Progenitor cell of endocrine pancreas (in vitro differentiated cells): ENCODE data around the gene MYO10. TPM values are rescaled to one million over a fixed set of nuclear protein-coding genes. Genes with fewer than 3 reads are reported as not detected.

Experiments
- DNase-seq: peaks from one replicate; pipeline ENCODE4 v3.0.0; 2021; ENCODE audit warnings: low spot score; ENCODE audit not compliant: unreplicated experiment
- H3K27ac Mint-ChIP-seq: 2 replicates; pipeline ENCODE4 v1.8.0; 2021; ENCODE audit warnings: mild to moderate bottlenecking, moderate library complexity, mixed read lengths
- H3K27me3 Mint-ChIP-seq: 2 replicates; pipeline ENCODE4 v1.8.0; 2021; ENCODE audit warnings: mixed read lengths
- H3K36me3 Mint-ChIP-seq: 2 replicates; pipeline ENCODE4 v1.8.0; 2022; ENCODE audit warnings: mixed read lengths; ENCODE audit not compliant: insufficient read depth
- H3K4me1 Mint-ChIP-seq: 2 replicates; pipeline ENCODE4 v1.8.0; 2021; ENCODE audit warnings: low read depth, mixed read lengths
- H3K4me3 Mint-ChIP-seq: 2 replicates; pipeline ENCODE4 v1.8.0; 2021; ENCODE audit warnings: low read depth, mild to moderate bottlenecking, moderate library complexity, mixed read lengths
- H3K9me3 Mint-ChIP-seq: 2 replicates; pipeline ENCODE4 v1.8.0; 2021; ENCODE audit warnings: low read depth, mixed read lengths
- CTCF ChIP-seq: fragments of 200-600 bp; sonication (generic); IDR thresholded peaks from one replicate; pipeline ENCODE4 v1.5.0; 2021; ENCODE audit warnings: antibody characterized with exemption, mild to moderate bottlenecking; ENCODE audit not compliant: unreplicated experiment
- total RNA-seq: library from RNA; stranded (reverse); gene quantifications from 2 replicates; pipeline ENCODE4 v1.2.1, GENCODE V29; 2021

The MYO10 gene
- total RNA-seq, 1 donor from 2014 or later = 88.0 TPM

GRCh38 chr5:16673241-16674201 lies 262.6 kb downstream of the MYO10 start:
- peaks cover 41% of the 10 kb centered on the region for H3K36me3 Mint-ChIP-seq
- H3K4me3 Mint-ChIP-seq = no peak overlapping the region
- no peak for DNase-seq
- no peaks in the 10 kb centered on the region for H3K27me3 Mint-ChIP-seq
- no peak overlapping the region for H3K27ac Mint-ChIP-seq
- no peaks in the 10 kb centered on the region for H3K9me3 Mint-ChIP-seq
- TF ChIP-seq CTCF = no peak
- no peaks in the 10 kb centered on the region for H3K4me1 Mint-ChIP-seq

- no peaks in the 10 kb centered on the region for H3K9me3 Mint-ChIP-seq
- H3K36me3 Mint-ChIP-seq = peaks cover 45% of the 10 kb centered on the region
- no peak overlapping the region for H3K4me3 Mint-ChIP-seq
- H3K27ac Mint-ChIP-seq = no peak overlapping the region
- H3K4me1 Mint-ChIP-seq = no peaks in the 10 kb centered on the region
- no peak for DNase-seq
- no peak for TF ChIP-seq CTCF
- H3K27me3 Mint-ChIP-seq = no peaks in the 10 kb centered on the region
Observed at GRCh38 chr5:16671208-16671607, 264.9 kb downstream of the MYO10 start.

- Mint-ChIP-seq H3K4me1 (no peaks in the 10 kb centered on the region), H3K36me3 (peaks cover 39% of the 10 kb centered on the region), H3K27me3 (no peaks in the 10 kb centered on the region), H3K27ac (no peak overlapping the region), H3K9me3 (no peaks in the 10 kb centered on the region), H3K4me3 (no peak overlapping the region)
- no peak for TF ChIP-seq CTCF
- no peak for DNase-seq
Observed at GRCh38 chr5:16669776-16670175, 266.3 kb downstream of the MYO10 start.

GRCh38 chr5:16668631-16669030 lies 267.5 kb downstream of the MYO10 start:
- Mint-ChIP-seq H3K36me3 (peaks cover 41% of the 10 kb centered on the region), H3K27me3 (no peaks in the 10 kb centered on the region), H3K27ac (no peak overlapping the region), H3K4me1 (no peaks in the 10 kb centered on the region), H3K9me3 (no peaks in the 10 kb centered on the region), H3K4me3 (no peak overlapping the region)
- no peak for TF ChIP-seq CTCF
- DNase-seq = no peak

GRCh38 chr5:16668194-16668593 lies 267.9 kb downstream of the MYO10 start:
- no peaks in the 10 kb centered on the region for H3K27me3 Mint-ChIP-seq
- no peak for DNase-seq
- H3K9me3 Mint-ChIP-seq = no peaks in the 10 kb centered on the region
- no peak overlapping the region for H3K27ac Mint-ChIP-seq
- H3K4me3 Mint-ChIP-seq = no peak overlapping the region
- H3K4me1 Mint-ChIP-seq = no peaks in the 10 kb centered on the region
- peaks cover 39% of the 10 kb centered on the region for H3K36me3 Mint-ChIP-seq
- no peak for TF ChIP-seq CTCF
